Smooth muscle cell (in vitro differentiated cells): ENCODE measurements around the gene NUDT19. TPM values are rescaled to one million over a fixed set of nuclear protein-coding genes. Genes with fewer than 3 reads are reported as not detected.

Source experiments
- DNase-seq: peaks from one replicate; lab custom pipeline; 2025; ENCODE audit not compliant: unreplicated experiment; lab: John Stamatoyannopoulos, UW
- H2AFZ ChIP-seq: fragments of 200-600 bp; sonication (generic); 2 replicates; pipeline ENCODE4 v1.6.0; 2016; ENCODE audit warnings: antibody characterized with exemption, low read depth, mild to moderate bottlenecking
- H3F3A ChIP-seq: fragments of 200-600 bp; sonication (generic); 2 replicates; pipeline ENCODE4 v1.6.0; 2017; ENCODE audit warnings: antibody characterized with exemption, low read depth
- H3K27ac ChIP-seq: fragments of 200-600 bp; sonication (generic); 2 replicates; pipeline ENCODE4 v1.5.1; 2016; ENCODE audit warnings: low read depth, mild to moderate bottlenecking
- H3K27me3 ChIP-seq: fragments of 200-600 bp; sonication (generic); 2 replicates; pipeline ENCODE4 v1.6.1; 2016; ENCODE audit warnings: low read depth, mild to moderate bottlenecking
- H3K36me3 ChIP-seq: fragments of 200-600 bp; sonication (generic); 2 replicates; pipeline ENCODE4 v1.5.1; 2016; ENCODE audit warnings: low read depth
- H3K4me1 ChIP-seq: fragments of 200-600 bp; sonication (generic); 2 replicates; pipeline ENCODE4 v1.5.1; 2016; ENCODE audit warnings: low read depth
- H3K4me2 ChIP-seq: fragments of 200-600 bp; sonication (generic); 2 replicates; pipeline ENCODE4 v1.6.0; 2016; ENCODE audit warnings: mild to moderate bottlenecking
- H3K4me3 ChIP-seq: fragments of 200-600 bp; sonication (generic); 2 replicates; pipeline ENCODE4 v1.5.1; 2016; ENCODE audit warnings: mild to moderate bottlenecking
- H3K79me2 ChIP-seq: fragments of 200-600 bp; sonication (generic); 2 replicates; pipeline ENCODE4 v1.6.0; 2016; ENCODE audit warnings: low read depth, mild to moderate bottlenecking
- H3K9ac ChIP-seq: fragments of 200-600 bp; sonication (generic); 2 replicates; pipeline ENCODE4 v1.6.0; 2016; ENCODE audit warnings: low read depth
- H3K9me3 ChIP-seq: fragments of 200-600 bp; sonication (generic); replicated peaks from 2 replicates; pipeline ENCODE4 v1.5.1; 2016; ENCODE audit warnings: low read depth
- H4K20me1 ChIP-seq: fragments of 200-600 bp; sonication (generic); 2 replicates; pipeline ENCODE4 v1.6.0; 2016; ENCODE audit warnings: low read depth
- WGBS: methylation state at CpG from one replicate; pipeline ENCODE4 v1.1.7; 2016; ENCODE audit warnings: low lambda C conversion rate; 5-methylcytosine and 5-hydroxymethylcytosine counted together
- polyA plus RNA-seq: library from polyadenylated mRNA; unstranded; fragments of >200 nt; fragmentation: Nextera tagmentation; extraction: Ambion mirVana; gene quantifications from 2 replicates; pipeline ENCODE4 v1.2.1, GENCODE V29; 2016
- total RNA-seq: library from RNA; depleted of rRNA; stranded (reverse); fragments of >200 nt; gene quantifications from 2 replicates; pipeline ENCODE4 v1.2.3, GENCODE V29; 2014
- TF ChIP-seq, protein P1 (sequence below): fragments of 200-600 bp; sonication (generic); IDR thresholded peaks from 2 replicates; pipeline ENCODE4 v1.5.1; 2017; ENCODE audit warnings: borderline replicate concordance, mild to moderate bottlenecking, antibody characterized with exemption; ENCODE audit not compliant: insufficient read depth, poor library complexity, severe bottlenecking

NUDT19 gene
- total and polyA plus RNA-seq, 2 experiments from 2014 or later, result 2.2 to 3.5 TPM

DNA sequence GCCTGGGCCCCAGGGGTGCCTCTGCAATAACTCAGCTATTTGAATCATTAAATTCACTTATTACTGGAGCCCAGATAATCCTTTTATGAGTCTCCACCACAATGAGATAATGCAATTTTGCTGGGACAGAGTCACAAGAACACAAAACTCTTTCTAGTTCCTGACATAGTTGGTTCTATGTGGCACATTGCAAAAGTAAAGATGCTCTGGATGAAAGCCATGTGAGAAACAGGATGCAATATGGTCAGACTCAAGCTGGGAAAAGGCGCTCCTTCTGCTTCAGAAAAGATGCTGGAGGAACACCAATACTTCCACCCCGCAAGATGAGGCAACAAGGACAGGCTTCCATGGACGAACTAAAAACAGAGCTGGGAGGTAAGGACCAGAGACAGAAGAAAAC lies 22.3 kb upstream of the NUDT19 start:
- no peaks in the 10 kb centered on the region for H3K9me3 ChIP-seq
- no peak overlapping the region for H3K9ac ChIP-seq
- TF ChIP-seq, protein P1, sequence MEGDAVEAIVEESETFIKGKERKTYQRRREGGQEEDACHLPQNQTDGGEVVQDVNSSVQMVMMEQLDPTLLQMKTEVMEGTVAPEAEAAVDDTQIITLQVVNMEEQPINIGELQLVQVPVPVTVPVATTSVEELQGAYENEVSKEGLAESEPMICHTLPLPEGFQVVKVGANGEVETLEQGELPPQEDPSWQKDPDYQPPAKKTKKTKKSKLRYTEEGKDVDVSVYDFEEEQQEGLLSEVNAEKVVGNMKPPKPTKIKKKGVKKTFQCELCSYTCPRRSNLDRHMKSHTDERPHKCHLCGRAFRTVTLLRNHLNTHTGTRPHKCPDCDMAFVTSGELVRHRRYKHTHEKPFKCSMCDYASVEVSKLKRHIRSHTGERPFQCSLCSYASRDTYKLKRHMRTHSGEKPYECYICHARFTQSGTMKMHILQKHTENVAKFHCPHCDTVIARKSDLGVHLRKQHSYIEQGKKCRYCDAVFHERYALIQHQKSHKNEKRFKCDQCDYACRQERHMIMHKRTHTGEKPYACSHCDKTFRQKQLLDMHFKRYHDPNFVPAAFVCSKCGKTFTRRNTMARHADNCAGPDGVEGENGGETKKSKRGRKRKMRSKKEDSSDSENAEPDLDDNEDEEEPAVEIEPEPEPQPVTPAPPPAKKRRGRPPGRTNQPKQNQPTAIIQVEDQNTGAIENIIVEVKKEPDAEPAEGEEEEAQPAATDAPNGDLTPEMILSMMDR, result no peak
- H3K27me3 ChIP-seq, result no peaks in the 10 kb centered on the region
- H3K4me3 ChIP-seq, result no peak overlapping the region
- no peaks in the 10 kb centered on the region for H3F3A ChIP-seq
- 96% methylated on average over 3 of the region's 3 CpGs for WGBS
- H3K27ac ChIP-seq, result no peak overlapping the region
- DNase-seq, result no peak
- H3K36me3 ChIP-seq, result no peaks in the 10 kb centered on the region
- no peak overlapping the region for H2AFZ ChIP-seq
- peaks cover 7% of the 10 kb centered on the region for H3K4me1 ChIP-seq
- H3K4me2 ChIP-seq, result no peak overlapping the region
- peaks cover 90% of the 10 kb centered on the region for H4K20me1 ChIP-seq
- H3K79me2 ChIP-seq, result peaks cover 32% of the 10 kb centered on the region

DNA sequence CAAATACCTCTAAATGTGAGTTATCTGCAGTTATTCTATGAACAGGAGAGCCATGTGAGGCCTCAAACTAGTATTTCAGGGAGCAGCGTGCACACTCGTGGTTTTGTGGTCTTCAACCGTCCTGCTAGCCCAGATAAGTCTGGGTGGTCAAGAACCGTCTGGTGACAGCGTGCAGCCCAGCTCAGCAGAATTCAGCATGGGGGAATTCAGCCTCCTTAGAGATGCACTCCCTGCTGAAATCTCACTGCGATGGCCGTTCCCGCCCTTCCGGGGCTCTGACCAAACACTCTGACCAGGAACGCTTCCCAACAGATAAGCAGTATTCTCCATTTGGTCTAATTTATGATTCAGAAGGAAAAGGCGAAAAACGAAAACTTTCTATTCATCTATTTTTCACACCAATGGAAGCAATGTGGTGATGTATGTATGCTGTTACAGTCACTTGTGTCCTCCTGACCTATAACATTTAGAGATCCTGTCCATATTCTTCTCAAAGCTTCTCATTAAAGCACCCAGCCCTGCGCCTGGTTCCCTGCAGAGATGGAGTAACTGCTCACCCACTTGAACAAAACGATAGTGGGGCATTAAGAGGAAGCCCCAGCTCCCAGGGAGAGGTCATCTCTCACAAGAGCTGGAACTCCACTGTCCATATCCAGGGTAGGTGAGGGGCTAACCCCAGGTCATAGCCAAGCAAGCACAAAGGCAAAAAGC lies 19.6 kb upstream of the NUDT19 start:
- peaks cover 17% of the 10 kb centered on the region for H3K4me1 ChIP-seq
- no peak for DNase-seq
- peaks cover 74% of the 10 kb centered on the region for H4K20me1 ChIP-seq
- WGBS, result 60% methylated on average over 14 of the region's 14 CpGs
- no peaks in the 10 kb centered on the region for H3F3A ChIP-seq
- TF ChIP-seq, protein P1, result no peak
- H3K9me3 ChIP-seq, result no peaks in the 10 kb centered on the region
- H3K27me3 ChIP-seq, result peaks cover 16% of the 10 kb centered on the region
- H3K4me3 ChIP-seq, result no peak overlapping the region
- H3K27ac ChIP-seq, result no peak overlapping the region
- no peaks in the 10 kb centered on the region for H3K36me3 ChIP-seq
- no peak overlapping the region for H3K9ac ChIP-seq
- H3K79me2 ChIP-seq, result peaks cover 26% of the 10 kb centered on the region
- no peak overlapping the region for H2AFZ ChIP-seq
- no peak overlapping the region for H3K4me2 ChIP-seq

DNA sequence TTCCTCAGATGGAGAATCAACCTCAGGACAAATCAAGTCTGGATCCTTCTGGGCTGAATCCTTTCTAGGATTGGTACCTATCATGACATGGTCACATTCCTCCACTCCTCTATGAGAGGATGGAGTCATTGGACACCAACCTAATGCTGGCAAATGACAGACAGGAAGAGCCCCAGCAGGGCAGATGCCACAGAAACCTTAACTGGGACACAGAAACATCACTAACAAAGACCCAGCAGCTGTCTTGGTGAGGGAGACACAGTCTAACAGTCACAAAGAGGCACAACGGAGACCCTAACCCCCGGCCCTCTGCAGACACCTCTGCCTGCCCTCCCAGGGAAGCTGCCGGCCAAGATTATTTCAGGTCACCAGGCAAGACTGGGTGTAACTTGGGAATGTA lies 18.8 kb upstream of the NUDT19 start:
- no peak overlapping the region for H3K4me2 ChIP-seq
- no peak for DNase-seq

More for the DNA sequence above, 18.8 kb upstream of the NUDT19 start:
- Histone ChIP-seq H3K9me3 (no peaks in the 10 kb centered on the region), H3K4me3 (no peak overlapping the region), H3K9ac (no peak overlapping the region), H3K36me3 (no peaks in the 10 kb centered on the region), H4K20me1 (peaks cover 74% of the 10 kb centered on the region), H2AFZ (no peak overlapping the region), H3K27ac (no peak overlapping the region), H3K27me3 (peaks cover 21% of the 10 kb centered on the region), H3K79me2 (peaks cover 20% of the 10 kb centered on the region), H3K4me1 (peaks cover 22% of the 10 kb centered on the region), H3F3A (no peaks in the 10 kb centered on the region)
- TF ChIP-seq, protein P1, result no peak
- WGBS, result 96% methylated on average over 3 of the region's 3 CpGs
